ENCODE data around the gene BSN.
A peak's percentile ranks its signal among the peaks of the same experiment; 100 is the strongest.

BSN gene

GRCh38 chr3:49703443-49703927 lies 149.2 kb downstream of the BSN start:
- POLR2A ChIA-PET = no interaction called here
- H3K36me3 ChIP-seq (ENCODE audit: control insufficient read depth in 2 of 2, insufficient read depth in 1 of 2, low read length in 2 of 2) = peaks cover 0 to 91% of the 10 kb centered on the region in 2 experiments; a peak in 2 of 3 replicates

More at GRCh38 chr3:49703443-49703927, 149.2 kb downstream of the BSN start:
- Histone ChIP-seq H3K9me3 (ENCODE audit: control insufficient read depth, insufficient read depth, low read depth, low read length) (no peaks in the 10 kb centered on the region), H3K27ac (ENCODE audit: extremely low read depth, low read depth, low read length) (no peak overlapping the region), H3K4me3 (ENCODE audit: low read depth, low read length) (no peak overlapping the region), H3K4me1 (ENCODE audit: control insufficient read depth, insufficient read depth, low read length) (no peaks in the 10 kb centered on the region)
- TF ChIP-seq ZFHX2 (tag by site-specific recombination; conservative IDR thresholded peaks at IDR 0.05) (peak; percentile 82), EGR2 (tag by site-specific recombination; IDR thresholded peaks at IDR 0.05; ENCODE audit: low read depth) (peak; percentile 81), KLF1 (tag by site-specific recombination; IDR thresholded peaks at IDR 0.05) (peak; percentile 25; the same call in 1 of the 2 replicates), ZBTB48 (tag by site-specific recombination; IDR thresholded peaks at IDR 0.05) (0 out of 2 replicates have a peak, but pooled peaks have one; percentile 40), ZNF654 (tag by site-specific recombination; IDR thresholded peaks at IDR 0.05; ENCODE audit: low read depth) (peak; percentile 70), PATZ1 (tag by site-specific recombination; IDR thresholded peaks at IDR 0.05) (peak; percentile 21; the same call in 1 of the 2 replicates), ZEB2 (tag by site-specific recombination; IDR thresholded peaks at IDR 0.05) (peak; percentile 17; the same call in 1 of the 2 replicates), HIC1 (tag by site-specific recombination; IDR thresholded peaks at IDR 0.05) (no peak)
- TF ChIP-seq, protein P1, sequence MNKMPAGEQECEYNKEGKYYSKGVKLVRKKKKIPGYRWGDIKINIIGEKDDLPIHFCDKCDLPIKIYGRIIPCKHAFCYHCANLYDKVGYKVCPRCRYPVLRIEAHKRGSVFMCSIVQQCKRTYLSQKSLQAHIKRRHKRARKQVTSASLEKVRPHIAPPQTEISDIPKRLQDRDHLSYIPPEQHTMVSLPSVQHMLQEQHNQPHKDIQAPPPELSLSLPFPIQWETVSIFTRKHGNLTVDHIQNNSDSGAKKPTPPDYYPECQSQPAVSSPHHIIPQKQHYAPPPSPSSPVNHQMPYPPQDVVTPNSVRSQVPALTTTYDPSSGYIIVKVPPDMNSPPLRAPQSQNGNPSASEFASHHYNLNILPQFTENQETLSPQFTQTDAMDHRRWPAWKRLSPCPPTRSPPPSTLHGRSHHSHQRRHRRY (tag by site-specific recombination; IDR thresholded peaks at IDR 0.05) = no peak
- TF ChIP-seq, protein P2, sequence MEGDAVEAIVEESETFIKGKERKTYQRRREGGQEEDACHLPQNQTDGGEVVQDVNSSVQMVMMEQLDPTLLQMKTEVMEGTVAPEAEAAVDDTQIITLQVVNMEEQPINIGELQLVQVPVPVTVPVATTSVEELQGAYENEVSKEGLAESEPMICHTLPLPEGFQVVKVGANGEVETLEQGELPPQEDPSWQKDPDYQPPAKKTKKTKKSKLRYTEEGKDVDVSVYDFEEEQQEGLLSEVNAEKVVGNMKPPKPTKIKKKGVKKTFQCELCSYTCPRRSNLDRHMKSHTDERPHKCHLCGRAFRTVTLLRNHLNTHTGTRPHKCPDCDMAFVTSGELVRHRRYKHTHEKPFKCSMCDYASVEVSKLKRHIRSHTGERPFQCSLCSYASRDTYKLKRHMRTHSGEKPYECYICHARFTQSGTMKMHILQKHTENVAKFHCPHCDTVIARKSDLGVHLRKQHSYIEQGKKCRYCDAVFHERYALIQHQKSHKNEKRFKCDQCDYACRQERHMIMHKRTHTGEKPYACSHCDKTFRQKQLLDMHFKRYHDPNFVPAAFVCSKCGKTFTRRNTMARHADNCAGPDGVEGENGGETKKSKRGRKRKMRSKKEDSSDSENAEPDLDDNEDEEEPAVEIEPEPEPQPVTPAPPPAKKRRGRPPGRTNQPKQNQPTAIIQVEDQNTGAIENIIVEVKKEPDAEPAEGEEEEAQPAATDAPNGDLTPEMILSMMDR (tag by site-specific recombination; IDR thresholded peaks at IDR 0.05) = peak; percentile 84
- TF ChIP-seq, protein P3, sequence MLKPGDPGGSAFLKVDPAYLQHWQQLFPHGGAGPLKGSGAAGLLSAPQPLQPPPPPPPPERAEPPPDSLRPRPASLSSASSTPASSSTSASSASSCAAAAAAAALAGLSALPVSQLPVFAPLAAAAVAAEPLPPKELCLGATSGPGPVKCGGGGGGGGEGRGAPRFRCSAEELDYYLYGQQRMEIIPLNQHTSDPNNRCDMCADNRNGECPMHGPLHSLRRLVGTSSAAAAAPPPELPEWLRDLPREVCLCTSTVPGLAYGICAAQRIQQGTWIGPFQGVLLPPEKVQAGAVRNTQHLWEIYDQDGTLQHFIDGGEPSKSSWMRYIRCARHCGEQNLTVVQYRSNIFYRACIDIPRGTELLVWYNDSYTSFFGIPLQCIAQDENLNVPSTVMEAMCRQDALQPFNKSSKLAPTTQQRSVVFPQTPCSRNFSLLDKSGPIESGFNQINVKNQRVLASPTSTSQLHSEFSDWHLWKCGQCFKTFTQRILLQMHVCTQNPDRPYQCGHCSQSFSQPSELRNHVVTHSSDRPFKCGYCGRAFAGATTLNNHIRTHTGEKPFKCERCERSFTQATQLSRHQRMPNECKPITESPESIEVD (tag by site-specific recombination; IDR thresholded peaks at IDR 0.05) = no peak
- CTCF ChIA-PET = interaction anchor here (0.7 to 4.7 kb wide), 4 partner anchors 16 to 136 kb away, joined by 4 to 36 read pairs (median 4); no protein-coding TSS in a partner anchor
